Right cardiac atrium (tissue), 5 donors: ENCODE measurements around the gene TMEM179. TPM values are rescaled to one million over a fixed set of nuclear protein-coding genes. Genes with fewer than 3 reads are reported as not detected.

Experiments used
- ATAC-seq, 2 donors: fragments of 200-7000 bp; cut with Tn5 transposase; one replicate each; pipeline versions ENCODE4 v1.8.0 to v1.9.1; 2020; ENCODE audit warnings: moderate library complexity in 2 of 2, mild to moderate bottlenecking in 1 of 2
- DNase-seq, 3 donors: peaks; one replicate each; pipeline ENCODE4 v3.0.0-alpha.2; 2020
- H3K27ac ChIP-seq: one replicate; pipeline ENCODE4 v1.5.1; 2013; ENCODE audit warnings: mild to moderate bottlenecking, low read length, control low read depth, moderate library complexity
- H3K27me3 ChIP-seq: one replicate; pipeline ENCODE4 v1.6.1; 2013; ENCODE audit not compliant: control insufficient read depth, insufficient read depth
- H3K4me1 ChIP-seq: one replicate; pipeline ENCODE4 v1.6.1; 2013; ENCODE audit warnings: low read length; ENCODE audit not compliant: control insufficient read depth, insufficient read depth
- H3K4me3 ChIP-seq: one replicate; pipeline ENCODE4 v1.5.1; 2013; ENCODE audit warnings: low read length, control low read depth
- H3K9me3 ChIP-seq: one replicate; pipeline ENCODE4 v1.6.1; 2013; ENCODE audit warnings: low read length; ENCODE audit not compliant: control insufficient read depth
- WGBS: extraction: QIAGEN DNeasy Blood & Tissue Kit; methylation state at CpG from one replicate; pipeline ENCODE4 v1.1.7; 2013; 5-methylcytosine and 5-hydroxymethylcytosine counted together
- intact Hi-C, 4 donors: fragments of 100-400 bp; cut with DNase I; formaldehyde crosslinking; loops; one replicate each; pipeline versions ENCODE4 v1.11.0 to v1.14.0; 2022 to 2023
- polyA plus RNA-seq: library from polyadenylated mRNA; stranded (reverse); fragments of 200-250 nt; gene quantifications from one replicate; pipeline ENCODE4 v1.2.3, GENCODE V29; 2013
- total RNA-seq, 4 donors: library from RNA; stranded (reverse); fragmentation: NEBNext Ultra II Directional; extraction: Animal tissue kit (Norgen Biotek cat#: 25700); gene quantifications; one replicate each; pipeline ENCODE4 v1.2.1, GENCODE V29; 2021
- donor health status: healthy with polysubstance abuse.
- donor health status: DM: no; HTN: yes; CAD: no.
- donor health status: DM: no; HTN: no; CAD: no.
- donor health status: DM: no; HTN: yes; CAD: no; lungs with severe emphysema.
- donor health status: DM: yes; HTN: yes; CAD: no.

The TMEM179 gene
- total and polyA plus RNA-seq, 5 donors = 0.57 to 2.2 (median 1.2) TPM

GRCh38 chr14:104598910-104599273 lies 5.7 kb downstream of the TMEM179 start:
- H3K4me3 ChIP-seq = no peak overlapping the region
- H3K27ac ChIP-seq = no peak overlapping the region
- no peaks in the 10 kb centered on the region for H3K4me1 ChIP-seq
- DNase-seq = no peak
- no peaks in the 10 kb centered on the region for H3K27me3 ChIP-seq
- H3K9me3 ChIP-seq = no peaks in the 10 kb centered on the region
- intact Hi-C loops = no loop called here
- no peak for ATAC-seq
- 78% methylated on average over 12 of the region's 12 CpGs for WGBS

- WGBS = 37% methylated on average over 28 of the region's 28 CpGs
- Histone ChIP-seq H3K27me3 (no peaks in the 10 kb centered on the region), H3K4me1 (no peaks in the 10 kb centered on the region), H3K9me3 (no peaks in the 10 kb centered on the region), H3K27ac (no peak overlapping the region), H3K4me3 (no peak overlapping the region)
- ATAC-seq (no peak), DNase-seq (peak in 1 of 3 donors; percentile 51)
- intact Hi-C loops = no loop called here
Observed at GRCh38 chr14:104598039-104598909, 6.3 kb downstream of the TMEM179 start.

GRCh38 chr14:104597576-104597975 lies 7.0 kb downstream of the TMEM179 start:
- Histone ChIP-seq H3K27ac (no peak overlapping the region), H3K27me3 (no peaks in the 10 kb centered on the region), H3K4me3 (no peak overlapping the region), H3K9me3 (no peaks in the 10 kb centered on the region), H3K4me1 (no peaks in the 10 kb centered on the region)
- WGBS = 86% methylated on average over 11 of the region's 11 CpGs
- intact Hi-C loops = no loop called here
- ATAC-seq = no peak
- no peak for DNase-seq

- no peak overlapping the region for H3K4me3 ChIP-seq
- no peaks in the 10 kb centered on the region for H3K4me1 ChIP-seq
- 91% methylated on average over 21 of the region's 21 CpGs for WGBS
- ATAC-seq (no peak), DNase-seq (peak in 1 of 3 donors; percentile 59)
- no peak overlapping the region for H3K27ac ChIP-seq
- no peaks in the 10 kb centered on the region for H3K9me3 ChIP-seq
- H3K27me3 ChIP-seq = no peaks in the 10 kb centered on the region
- intact Hi-C loops = no loop called here
Observed at GRCh38 chr14:104596927-104597351, 7.6 kb downstream of the TMEM179 start.

- Histone ChIP-seq H3K27me3 (no peaks in the 10 kb centered on the region), H3K4me1 (no peaks in the 10 kb centered on the region), H3K4me3 (no peak overlapping the region), H3K9me3 (no peaks in the 10 kb centered on the region), H3K27ac (no peak overlapping the region)
- 84% methylated on average over 11 of the region's 11 CpGs for WGBS
- no peak for ATAC-seq
- peak in 1 of 3 donors; percentile 53 for DNase-seq
- intact Hi-C loops = no loop called here
Observed at GRCh38 chr14:104596451-104596918, 8.1 kb downstream of the TMEM179 start.

- intact Hi-C loops = no loop called here
- H3K27me3 ChIP-seq = no peaks in the 10 kb centered on the region
- ATAC-seq = no peak
- no peak overlapping the region for H3K4me3 ChIP-seq
- no peaks in the 10 kb centered on the region for H3K4me1 ChIP-seq
- WGBS = 76% methylated on average over 6 of the region's 6 CpGs
- DNase-seq = peak in 1 of 3 donors; percentile 12
- no peaks in the 10 kb centered on the region for H3K9me3 ChIP-seq
- no peak overlapping the region for H3K27ac ChIP-seq
Observed at GRCh38 chr14:104595911-104596450, 8.6 kb downstream of the TMEM179 start.

- intact Hi-C loops = no loop called here
- Histone ChIP-seq H3K4me1 (no peaks in the 10 kb centered on the region), H3K27ac (no peak overlapping the region), H3K27me3 (no peaks in the 10 kb centered on the region), H3K9me3 (no peaks in the 10 kb centered on the region), H3K4me3 (no peak overlapping the region)
- ATAC-seq (no peak), DNase-seq (peak in 1 of 3 donors; percentile 30)
- WGBS = 84% methylated on average over 14 of the region's 14 CpGs
Observed at GRCh38 chr14:104595116-104595675, 9.4 kb downstream of the TMEM179 start.

- Histone ChIP-seq H3K27ac (no peak overlapping the region), H3K4me3 (no peak overlapping the region), H3K9me3 (no peaks in the 10 kb centered on the region), H3K4me1 (no peaks in the 10 kb centered on the region), H3K27me3 (no peaks in the 10 kb centered on the region)
- WGBS = 83% methylated on average over 15 of the region's 15 CpGs
- peak in 2 of 3 donors; percentile 48 to 50 for DNase-seq
- intact Hi-C loops = no loop called here
- ATAC-seq = no peak
Observed at GRCh38 chr14:104594310-104595046, 10.1 kb downstream of the TMEM179 start.

- intact Hi-C loops = no loop called here
- ATAC-seq (no peak), DNase-seq (peak in 2 of 3 donors; percentile 35 to 41)
- Histone ChIP-seq H3K27ac (no peak overlapping the region), H3K9me3 (no peaks in the 10 kb centered on the region), H3K27me3 (no peaks in the 10 kb centered on the region), H3K4me1 (no peaks in the 10 kb centered on the region), H3K4me3 (no peak overlapping the region)
- 75% methylated on average over 12 of the region's 12 CpGs for WGBS
Observed at GRCh38 chr14:104593710-104594136, 10.8 kb downstream of the TMEM179 start.

- ATAC-seq (peak; percentile 3 to 6), DNase-seq (peak in 2 of 3 donors; percentile 24 to 57)
- intact Hi-C loops = no loop called here
- H3K27me3 ChIP-seq = no peaks in the 10 kb centered on the region
- WGBS = 67% methylated on average over 18 of the region's 18 CpGs
- no peaks in the 10 kb centered on the region for H3K9me3 ChIP-seq
- H3K27ac ChIP-seq = no peak overlapping the region
- H3K4me3 ChIP-seq = no peak overlapping the region
- H3K4me1 ChIP-seq = no peaks in the 10 kb centered on the region
Observed at GRCh38 chr14:104593241-104593701, 11.3 kb downstream of the TMEM179 start.
